ENCODE results near the gene PCDH15.

The PCDH15 gene

DNA sequence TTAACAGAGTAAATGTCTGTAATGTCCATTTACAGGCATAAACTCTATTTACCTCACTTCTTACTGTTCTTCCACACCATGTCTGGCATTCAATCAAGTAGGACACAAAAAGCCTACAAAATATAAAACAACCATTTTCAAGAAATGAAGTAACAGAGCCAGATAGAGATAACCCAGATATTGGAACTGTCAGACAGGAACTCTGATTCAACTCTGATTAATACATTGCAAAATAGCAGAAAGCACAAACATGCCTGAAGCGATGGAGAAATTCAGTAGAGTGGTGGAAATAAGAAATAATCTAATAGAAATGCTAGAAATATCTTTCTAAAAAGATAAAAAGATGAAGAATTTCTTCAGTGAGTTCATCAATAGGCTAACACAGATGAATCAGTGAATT is 964.4 kb downstream of the PCDH15 start:
- WGBS (ENCODE audit: extremely low coverage, insufficient coverage, insufficient read length): no CpG with 5 or more reads among the region's 1 CpG
- H4K91ac ChIP-seq (ENCODE audit: low read depth, low read length): no peak overlapping the region

DNA sequence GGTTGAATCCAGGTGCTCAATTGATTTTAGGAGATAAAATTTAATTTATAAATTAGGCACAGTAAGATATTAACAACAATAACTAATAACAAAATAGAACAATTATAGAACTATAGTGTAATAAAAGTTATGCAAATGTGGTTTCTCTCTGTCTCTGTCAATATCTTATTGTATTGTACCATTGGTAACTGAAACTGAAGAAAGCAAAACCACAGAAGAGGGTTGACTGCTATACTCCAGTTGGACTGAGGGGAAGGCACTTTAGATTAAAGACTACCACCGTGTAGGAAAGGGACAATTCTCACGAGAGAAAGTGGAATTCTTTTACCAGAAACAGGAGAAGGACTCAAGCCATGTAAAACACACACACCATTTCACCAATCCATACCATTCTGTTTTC is 967.1 kb downstream of the PCDH15 start:
- H3K9me3 ChIP-seq (ENCODE audit: insufficient read depth, low read depth, low read length): no peaks in the 10 kb centered on the region
- no peak overlapping the region for H3K23ac ChIP-seq (ENCODE audit: low read length)
- no peak overlapping the region for H2AK5ac ChIP-seq (ENCODE audit: low read length)
- H3K36me3 ChIP-seq (ENCODE audit: control insufficient read depth in 1 of 2, insufficient read depth in 2 of 2, low read length in 2 of 2): no peaks in the 10 kb centered on the region
- H4K8ac ChIP-seq (ENCODE audit: low read depth, low read length): no peak overlapping the region
- H3K4me2 ChIP-seq (ENCODE audit: low read length): no peak overlapping the region
- H3K4me3 ChIP-seq (ENCODE audit: low read depth, low read length): no peak overlapping the region
- H2AFZ ChIP-seq (ENCODE audit: insufficient read depth, low read length, poor library complexity): no peak overlapping the region
- DNase-seq: no peak
- H3K27me3 ChIP-seq (ENCODE audit: insufficient read depth, low read length): no peaks in the 10 kb centered on the region
- H3K79me2 ChIP-seq (ENCODE audit: control insufficient read depth, insufficient read depth, low read length, poor library complexity): no peaks in the 10 kb centered on the region
- H3K18ac ChIP-seq (ENCODE audit: low read length): no peak overlapping the region
- no peak overlapping the region for H3K9ac ChIP-seq (ENCODE audit: low read length)
- no peaks in the 10 kb centered on the region for H3K4me1 ChIP-seq (ENCODE audit: control insufficient read depth in 1 of 2, insufficient read depth in 2 of 2, low read length in 2 of 2)
- H3K27ac ChIP-seq (ENCODE audit: low read depth, low read length): no peak overlapping the region
- no peak overlapping the region for H4K91ac ChIP-seq (ENCODE audit: low read depth, low read length)
- H3K4ac ChIP-seq (ENCODE audit: low read depth, low read length): no peak overlapping the region
- H3K79me1 ChIP-seq (ENCODE audit: low read length): peaks cover 7% of the 10 kb centered on the region
- H2BK120ac ChIP-seq (ENCODE audit: insufficient read depth, low read length, poor library complexity): no peak overlapping the region
- H4K12ac ChIP-seq (ENCODE audit: low read depth, low read length): no peak overlapping the region
- no peak overlapping the region for H2BK5ac ChIP-seq (ENCODE audit: low read depth, low read length, poor library complexity)
- no CpG with 5 or more reads among the region's 2 CpGs for WGBS (ENCODE audit: extremely low coverage, insufficient coverage, insufficient read length)
- no peak overlapping the region for H2BK12ac ChIP-seq (ENCODE audit: low read length)
- H3K14ac ChIP-seq (ENCODE audit: low read length): no peak overlapping the region

More for the DNA sequence above, 964.4 kb downstream of the PCDH15 start:
- Histone ChIP-seq H2BK120ac (ENCODE audit: insufficient read depth, low read length, poor library complexity) (no peak overlapping the region), H2BK5ac (ENCODE audit: low read depth, low read length, poor library complexity) (no peak overlapping the region), H2BK12ac (ENCODE audit: low read length) (no peak overlapping the region), H3K36me3 (ENCODE audit: control insufficient read depth in 1 of 2, insufficient read depth in 2 of 2, low read length in 2 of 2) (no peaks in the 10 kb centered on the region), H3K4me3 (ENCODE audit: low read depth, low read length) (no peak overlapping the region), H2AFZ (ENCODE audit: insufficient read depth, low read length, poor library complexity) (no peak overlapping the region), H2AK5ac (ENCODE audit: low read length) (no peak overlapping the region), H3K9me3 (ENCODE audit: insufficient read depth, low read depth, low read length) (no peaks in the 10 kb centered on the region), H3K4ac (ENCODE audit: low read depth, low read length) (no peak overlapping the region), H3K27ac (ENCODE audit: low read depth, low read length) (no peak overlapping the region), H3K4me2 (ENCODE audit: low read length) (no peak overlapping the region), H3K79me2 (ENCODE audit: control insufficient read depth, insufficient read depth, low read length, poor library complexity) (no peaks in the 10 kb centered on the region), H3K18ac (ENCODE audit: low read length) (no peak overlapping the region), H3K79me1 (ENCODE audit: low read length) (peaks cover 13% of the 10 kb centered on the region), H3K27me3 (ENCODE audit: insufficient read depth, low read length) (no peaks in the 10 kb centered on the region), H3K23ac (ENCODE audit: low read length) (no peak overlapping the region), H3K9ac (ENCODE audit: low read length) (no peak overlapping the region), H4K8ac (ENCODE audit: low read depth, low read length) (no peak overlapping the region), H3K4me1 (ENCODE audit: control insufficient read depth in 1 of 2, insufficient read depth in 2 of 2, low read length in 2 of 2) (peaks cover 0 to 4% of the 10 kb centered on the region in 2 experiments), H3K14ac (ENCODE audit: low read length) (no peak overlapping the region), H4K12ac (ENCODE audit: low read depth, low read length) (no peak overlapping the region)
- DNase-seq: peak in 1 of 2 donors; percentile 4

DNA sequence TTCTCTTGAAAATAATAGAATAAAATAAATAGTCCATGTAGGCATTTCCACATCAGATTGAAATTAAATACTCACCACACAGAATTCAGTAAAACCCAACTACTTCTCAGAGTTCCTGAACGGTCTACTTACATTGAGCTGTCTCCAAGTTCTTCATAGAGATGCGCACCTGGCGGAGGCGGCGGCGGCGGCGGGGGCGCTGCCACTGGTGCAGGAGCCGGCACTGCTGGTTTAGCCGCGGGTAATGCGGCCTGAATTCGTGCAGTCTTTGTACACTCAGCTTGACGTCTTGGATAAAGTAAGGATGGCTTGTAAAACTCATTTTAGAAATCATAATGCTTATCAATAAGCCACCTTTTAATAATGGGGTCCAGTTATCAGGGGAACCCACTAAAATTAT is 973.8 kb downstream of the PCDH15 start:
- H3K4me3 ChIP-seq (ENCODE audit: low read depth, low read length): no peak overlapping the region
- no CpG with 5 or more reads among the region's 15 CpGs for WGBS (ENCODE audit: extremely low coverage, insufficient coverage, insufficient read length)

DNA sequence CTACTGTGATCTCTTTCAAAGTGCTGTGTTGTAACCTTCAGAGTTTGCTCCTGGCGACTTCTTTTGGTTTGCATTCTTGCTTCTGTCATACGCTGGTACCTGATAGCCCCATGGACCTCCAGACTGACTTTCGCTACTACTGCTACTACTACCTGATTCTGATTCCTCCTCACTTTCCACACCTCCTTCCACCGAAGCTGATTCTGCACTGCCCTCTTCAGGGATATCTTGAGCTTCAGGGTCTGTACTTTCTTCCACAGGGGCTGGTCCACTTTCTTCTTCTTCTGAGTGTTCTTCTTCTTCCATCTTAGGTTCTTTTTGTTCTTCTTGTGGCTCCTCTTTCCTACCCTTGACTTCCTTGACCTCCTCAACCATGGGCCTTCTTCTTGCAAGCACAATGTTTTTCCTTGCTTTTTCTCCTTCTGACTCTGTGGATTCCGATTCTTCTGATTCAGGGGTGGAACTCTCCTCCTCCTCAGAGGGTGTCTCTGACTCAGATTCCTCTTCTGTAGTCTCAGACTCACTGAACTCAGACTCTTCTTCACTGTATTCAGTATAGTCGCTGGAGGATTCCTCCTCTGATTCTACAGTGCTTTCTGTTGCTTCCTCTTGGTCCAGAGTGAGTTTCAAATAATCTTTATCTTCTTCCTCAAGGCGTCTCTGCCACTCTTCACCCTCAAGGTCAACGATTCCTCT is 992.2 kb downstream of the PCDH15 start:
- Histone ChIP-seq H4K8ac (ENCODE audit: low read depth, low read length) (no peak overlapping the region), H3K4me3 (ENCODE audit: low read depth, low read length) (no peak overlapping the region), H4K91ac (ENCODE audit: low read depth, low read length) (no peak overlapping the region), H3K27ac (ENCODE audit: low read depth, low read length) (no peak overlapping the region), H3K79me1 (ENCODE audit: low read length) (no peaks in the 10 kb centered on the region), H3K79me2 (ENCODE audit: control insufficient read depth, insufficient read depth, low read length, poor library complexity) (no peaks in the 10 kb centered on the region), H3K14ac (ENCODE audit: low read length) (no peak overlapping the region), H3K27me3 (ENCODE audit: insufficient read depth, low read length) (no peaks in the 10 kb centered on the region), H3K23ac (ENCODE audit: low read length) (no peak overlapping the region), H3K18ac (ENCODE audit: low read length) (no peak overlapping the region), H3K4ac (ENCODE audit: low read depth, low read length) (no peak overlapping the region), H3K9ac (ENCODE audit: low read length) (no peak overlapping the region), H2AK5ac (ENCODE audit: low read length) (no peak overlapping the region), H2BK120ac (ENCODE audit: insufficient read depth, low read length, poor library complexity) (no peak overlapping the region), H3K36me3 (ENCODE audit: control insufficient read depth in 1 of 2, insufficient read depth in 2 of 2, low read length in 2 of 2) (no peaks in the 10 kb centered on the region), H3K9me3 (ENCODE audit: insufficient read depth, low read depth, low read length) (no peaks in the 10 kb centered on the region), H3K4me2 (ENCODE audit: low read length) (no peak overlapping the region), H2BK5ac (ENCODE audit: low read depth, low read length, poor library complexity) (no peak overlapping the region), H4K12ac (ENCODE audit: low read depth, low read length) (no peak overlapping the region), H2BK12ac (ENCODE audit: low read length) (no peak overlapping the region), H3K4me1 (ENCODE audit: control insufficient read depth in 1 of 2, insufficient read depth in 2 of 2, low read length in 2 of 2) (no peaks in the 10 kb centered on the region), H2AFZ (ENCODE audit: insufficient read depth, low read length, poor library complexity) (no peak overlapping the region)
- WGBS (ENCODE audit: extremely low coverage, insufficient coverage, insufficient read length): no CpG with 5 or more reads among the region's 8 CpGs
- no peak for DNase-seq

More for the DNA sequence above, 973.8 kb downstream of the PCDH15 start:
- DNase-seq: no peak
- no peak overlapping the region for H3K18ac ChIP-seq (ENCODE audit: low read length)
- H2AK5ac ChIP-seq (ENCODE audit: low read length): no peak overlapping the region
- no peak overlapping the region for H2BK5ac ChIP-seq (ENCODE audit: low read depth, low read length, poor library complexity)
- H2AFZ ChIP-seq (ENCODE audit: insufficient read depth, low read length, poor library complexity): no peak overlapping the region
- H4K91ac ChIP-seq (ENCODE audit: low read depth, low read length): no peak overlapping the region
- H2BK12ac ChIP-seq (ENCODE audit: low read length): peak overlapping the region; percentile 76
- no peak overlapping the region for H3K14ac ChIP-seq (ENCODE audit: low read length)
- H3K27ac ChIP-seq (ENCODE audit: low read depth, low read length): no peak overlapping the region
- no peaks in the 10 kb centered on the region for H3K79me2 ChIP-seq (ENCODE audit: control insufficient read depth, insufficient read depth, low read length, poor library complexity)
- no peaks in the 10 kb centered on the region for H3K9me3 ChIP-seq (ENCODE audit: insufficient read depth, low read depth, low read length)
- no peak overlapping the region for H4K8ac ChIP-seq (ENCODE audit: low read depth, low read length)
- no peak overlapping the region for H4K12ac ChIP-seq (ENCODE audit: low read depth, low read length)
- H3K36me3 ChIP-seq (ENCODE audit: control insufficient read depth in 1 of 2, insufficient read depth in 2 of 2, low read length in 2 of 2): peaks cover 0 to 1% of the 10 kb centered on the region in 2 experiments
- H3K23ac ChIP-seq (ENCODE audit: low read length): no peak overlapping the region
- H3K4me1 ChIP-seq (ENCODE audit: control insufficient read depth in 1 of 2, insufficient read depth in 2 of 2, low read length in 2 of 2): no peaks in the 10 kb centered on the region
- no peaks in the 10 kb centered on the region for H3K27me3 ChIP-seq (ENCODE audit: insufficient read depth, low read length)
- no peak overlapping the region for H2BK120ac ChIP-seq (ENCODE audit: insufficient read depth, low read length, poor library complexity)
- no peak overlapping the region for H3K4ac ChIP-seq (ENCODE audit: low read depth, low read length)
- no peak overlapping the region for H3K4me2 ChIP-seq (ENCODE audit: low read length)
- no peaks in the 10 kb centered on the region for H3K79me1 ChIP-seq (ENCODE audit: low read length)
- no peak overlapping the region for H3K9ac ChIP-seq (ENCODE audit: low read length)

Data from trophoblast cell (in vitro differentiated cells and primary cell).